ENCODE measurements around the gene PIWIL4. TPM values are rescaled to one million over a fixed set of nuclear protein-coding genes. Genes with fewer than 3 reads are reported as not detected.

PIWIL4 gene
- total and polyA plus RNA-seq, 9 of the 15 experiments (the other 6 are each of a cell fraction or from before 2014, with no cell fraction given) = 6.3 to 17.0 (median 10.8) TPM

- no peak for FAIRE-seq
- in situ Hi-C loops (cut with MboI) = no loop called here
- Histone ChIP-seq H4K20me1 (replicated peaks; ENCODE audit: control insufficient read depth, insufficient read depth, low read length) (no peaks in the 10 kb centered on the region), H3K9me3 (replicated peaks; ENCODE audit: control insufficient read depth, insufficient read depth, low read depth, low read length) (no peaks in the 10 kb centered on the region), H3K9me1 (ENCODE audit: control insufficient read depth, insufficient read depth, low read length) (no peaks in the 10 kb centered on the region), H3K36me3 (ENCODE audit: control insufficient read depth, insufficient read depth, low read length) (no peaks in the 10 kb centered on the region), H3K9ac (ENCODE audit: insufficient read depth in 1 of 2, low read depth in 2 of 2, low read length in 2 of 2) (no peak overlapping the region), H3K27ac (ENCODE audit: extremely low read depth, low read depth, low read length) (no peak overlapping the region), H3K27me3 (ENCODE audit: control insufficient read depth in 2 of 2, insufficient read depth in 2 of 2, low read length in 2 of 2) (no peaks in the 10 kb centered on the region), H2AFZ (ENCODE audit: low read depth, low read length) (no peak overlapping the region), H3K4me3 (no peak overlapping the region), H3K4me2 (ENCODE audit: insufficient read depth, low read length) (no peak overlapping the region), H3K4me1 (replicated peaks in 1 of 2; ENCODE audit: control insufficient read depth in 2 of 2, insufficient read depth in 2 of 2, low read length in 2 of 2) (no peaks in the 10 kb centered on the region), H3K79me2 (ENCODE audit: control insufficient read depth, insufficient read depth, low read length) (no peaks in the 10 kb centered on the region)
- ChIA-PET CTCF (ENCODE audit: low intra/inter-chr PET ratio) (no interaction called here), POLR2A (no interaction called here)
- BruUV-seq (replicated peaks) = no TSS peak
- WGBS (ENCODE audit: insufficient coverage, low coverage, missing lambda C conversion rate) = 30% methylated on average over 2 of the region's 2 CpGs
- DNase-seq (ENCODE audit: extremely low read depth in 1 of 4, low spot score in 3 of 4) = no peak
- no peak for TF ChIP-seq STAT5B (CRISPR knock-in tag; IDR thresholded peaks at IDR 0.05)
- TF ChIP-seq CREB3L1 (IDR thresholded peaks at IDR 0.05; ENCODE audit: borderline replicate concordance, low read depth) = no peak
- TF ChIP-seq RBM17 (IDR thresholded peaks at IDR 0.05; ENCODE audit: borderline replicate concordance, low read depth, low read length) = no peak
- no peak for TF ChIP-seq NR0B1 (IDR thresholded peaks at IDR 0.05; ENCODE audit: partially characterized antibody)
- TF ChIP-seq ZBTB40 (IDR thresholded peaks at IDR 0.05) = no peak
- no peak for TF ChIP-seq ZBTB40 (CRISPR knock-in tag; IDR thresholded peaks at IDR 0.05)
- TF ChIP-seq ZNF23 (CRISPR knock-in tag; IDR thresholded peaks at IDR 0.05) = no peak
- intact Hi-C loops (cut with micrococcal nuclease) = no loop called here
- ATAC-seq = no peak
Observed at GRCh38 chr11:94662846-94663390, 95.8 kb downstream of the PIWIL4 start.
